ENCODE data around the gene CLEC9A.

The CLEC9A gene

DNA sequence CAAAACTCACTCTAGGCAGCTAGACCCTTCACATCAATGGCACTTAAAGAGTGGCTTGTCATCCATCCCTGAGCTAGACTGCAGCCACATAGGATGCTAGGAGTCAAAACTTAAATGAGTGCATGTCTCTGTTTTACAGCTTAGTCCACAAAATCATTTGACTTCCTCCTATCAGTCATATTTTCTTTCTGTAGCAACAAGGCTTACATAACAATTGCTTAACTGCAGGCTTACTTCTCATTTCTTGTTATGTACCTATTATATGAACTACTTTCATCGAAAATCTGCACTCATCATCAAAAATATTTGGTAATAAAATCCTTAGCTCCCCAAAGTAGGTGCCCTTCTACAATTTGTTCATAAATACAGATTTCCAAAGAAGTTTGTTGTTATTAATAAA is 38.2 kb downstream of the CLEC9A start:
- DNase-seq = no peak

DNA sequence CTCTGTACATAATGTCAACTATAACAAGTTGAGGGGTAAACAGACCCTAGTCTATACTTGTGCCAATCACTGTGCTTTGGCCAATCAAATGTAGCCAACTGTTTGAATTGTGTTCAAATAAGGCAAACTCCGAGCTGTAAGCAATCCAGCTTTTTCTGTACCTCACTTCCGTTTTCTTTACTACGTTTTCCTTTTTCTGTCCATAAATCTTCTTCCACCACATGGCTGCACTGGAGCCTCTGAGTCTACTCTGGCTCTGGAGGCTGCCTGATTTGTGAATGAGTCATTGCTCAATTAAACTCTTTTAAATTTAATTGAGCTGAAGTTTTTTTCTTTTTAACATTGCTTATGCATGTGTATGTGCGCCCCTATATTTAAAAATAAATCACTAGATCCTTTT is 38.6 kb downstream of the CLEC9A start:
- no peak for DNase-seq

DNA sequence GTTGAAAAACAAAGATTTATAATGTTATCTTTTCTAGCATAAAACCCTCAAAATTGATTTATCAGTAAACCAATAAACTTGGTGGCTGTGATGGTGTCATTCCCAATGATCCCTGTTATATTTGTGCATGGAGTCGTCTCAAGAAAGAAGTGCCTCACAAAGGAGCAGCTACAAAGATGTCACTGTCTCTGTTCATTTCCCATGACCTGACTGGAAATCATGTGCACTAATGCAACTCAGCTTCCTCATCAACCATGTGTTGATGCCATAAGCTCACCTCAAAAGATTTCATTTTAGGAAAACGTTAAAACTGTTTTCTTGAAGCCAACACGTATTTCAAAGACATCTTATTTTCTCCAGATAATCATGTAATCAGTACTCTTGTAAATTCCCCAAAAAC is 39.5 kb downstream of the CLEC9A start:
- no peak for DNase-seq

DNA sequence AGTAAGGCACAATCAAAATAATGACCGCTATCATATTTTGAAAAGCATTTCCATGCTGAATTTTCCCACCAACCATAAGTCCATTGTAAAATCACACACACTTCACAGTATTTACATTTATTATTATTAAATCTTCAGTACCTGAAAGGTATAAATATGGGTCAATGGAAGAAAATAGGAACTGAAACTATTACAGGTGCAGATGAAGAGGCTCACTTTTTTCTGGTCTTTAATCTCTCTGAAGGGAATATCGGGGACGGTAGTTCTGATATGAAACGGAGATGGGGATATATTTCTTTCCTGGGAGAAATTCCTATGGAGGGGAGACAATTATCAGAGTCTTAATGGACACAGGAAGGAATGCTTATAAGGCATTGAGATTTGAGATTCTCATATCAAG is 39.9 kb downstream of the CLEC9A start:
- no peak for DNase-seq

DNA sequence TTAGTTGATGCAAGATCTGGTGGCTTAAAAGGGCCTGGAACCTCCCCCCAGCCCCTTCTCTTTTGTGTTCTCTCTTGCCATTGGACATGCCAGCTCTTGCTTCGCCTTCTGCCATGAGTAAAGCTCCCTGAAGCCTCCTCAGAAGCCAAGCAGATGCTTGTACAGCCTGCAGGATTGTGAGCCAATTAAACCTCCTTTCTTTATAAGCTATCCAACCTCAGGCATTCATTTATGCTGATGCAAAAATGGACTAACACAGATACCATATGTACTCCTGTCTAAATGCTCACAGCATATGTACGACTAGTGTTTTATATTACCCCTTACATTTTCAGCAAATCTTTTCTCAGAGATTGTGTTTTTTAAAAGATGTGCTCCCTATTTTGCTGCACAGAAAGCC is 41.6 kb downstream of the CLEC9A start:
- no peak for DNase-seq

DNA sequence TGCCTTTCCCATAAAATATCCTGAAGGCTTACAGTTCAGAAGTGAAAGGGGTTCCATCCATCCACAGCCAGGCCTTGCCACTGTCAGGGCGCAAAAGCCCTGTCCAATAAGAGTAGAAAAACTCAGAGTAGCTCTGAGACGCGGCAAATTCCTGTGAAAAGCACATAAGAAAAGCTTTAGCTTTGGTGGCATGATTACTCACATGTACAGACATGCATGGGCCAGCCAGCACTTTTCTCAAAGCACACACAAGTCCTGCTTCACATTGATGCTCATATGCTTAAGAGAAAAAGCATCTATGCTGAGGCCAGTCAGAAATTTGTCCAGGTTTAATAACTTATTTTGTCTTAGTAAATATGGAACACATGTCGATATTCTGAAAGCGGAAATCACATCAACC is 42.8 kb downstream of the CLEC9A start:
- DNase-seq = no peak

DNA sequence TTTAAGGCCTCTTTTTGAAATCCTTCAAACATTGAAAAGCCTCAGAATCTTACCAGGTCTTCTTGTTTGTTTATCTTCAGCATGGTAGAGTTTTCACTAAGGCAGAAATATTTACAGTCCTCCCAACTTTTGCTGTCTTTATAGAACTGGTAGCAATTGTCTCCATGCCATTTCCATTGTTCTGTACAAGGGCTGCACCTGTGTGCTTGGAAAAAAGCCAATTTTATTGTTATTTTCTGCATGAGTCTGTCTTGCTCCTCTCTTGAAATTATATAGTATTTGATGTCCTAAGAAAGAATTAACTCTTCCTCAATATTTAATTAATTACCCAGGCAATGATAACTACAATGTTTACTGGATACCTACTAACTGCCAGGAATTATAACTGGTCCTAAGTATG is 45.0 kb downstream of the CLEC9A start:
- no peak for DNase-seq

DNA sequence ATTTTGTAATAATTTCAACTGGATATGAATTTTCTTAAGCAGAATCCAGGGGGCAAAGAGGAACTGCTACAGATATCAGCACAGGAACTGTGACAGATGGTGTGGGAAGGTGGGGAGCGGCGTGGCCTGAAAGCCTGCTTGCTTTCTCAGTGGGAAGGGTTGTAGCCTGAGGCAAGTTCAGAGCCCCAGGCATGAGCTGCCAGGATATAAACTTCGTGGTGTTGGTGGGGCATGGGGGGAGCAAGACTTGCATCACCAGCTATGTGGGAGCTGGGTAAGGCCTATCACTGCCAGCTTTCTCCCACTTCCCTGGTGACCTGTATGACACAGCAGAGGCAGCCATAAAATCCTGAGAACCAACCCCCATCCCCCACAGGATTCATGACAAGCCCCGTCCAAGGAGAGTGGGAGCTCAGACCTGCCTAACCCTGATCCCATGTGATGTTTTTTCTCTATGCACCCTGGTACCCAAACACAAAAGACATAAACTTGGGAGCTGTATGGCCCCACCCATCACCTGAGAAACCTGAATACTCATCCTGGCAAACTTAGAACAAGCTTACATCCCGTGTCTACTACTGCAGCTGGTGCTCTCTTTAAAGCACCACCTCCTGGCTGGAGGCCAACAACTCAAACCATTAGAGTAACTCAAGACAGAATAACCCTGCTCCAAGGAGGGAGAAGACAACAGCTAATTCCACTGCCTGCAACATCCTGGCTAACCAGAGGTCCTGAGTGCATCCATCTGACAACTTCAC is 51.8 kb downstream of the CLEC9A start:
- no peak for DNase-seq

DNA sequence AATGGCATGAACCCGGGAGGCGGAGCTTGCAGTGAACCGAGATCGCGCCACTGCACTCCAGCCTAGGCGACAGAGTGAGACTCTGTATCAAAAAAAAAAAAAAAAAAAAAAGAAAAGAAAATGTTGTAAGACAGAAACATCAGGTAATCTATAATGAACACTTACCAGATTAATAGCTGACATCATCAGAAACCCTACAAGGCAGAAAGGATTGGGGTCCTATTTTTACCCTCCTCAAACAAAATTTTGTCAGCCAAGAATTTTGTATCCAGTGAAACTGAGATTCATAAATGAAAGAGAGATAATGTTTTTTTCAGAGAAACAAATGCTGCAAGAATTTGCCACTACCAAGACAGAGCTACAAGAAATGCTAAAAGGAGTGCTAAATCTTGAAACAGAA is 54.3 kb downstream of the CLEC9A start:
- no peak for DNase-seq

DNA sequence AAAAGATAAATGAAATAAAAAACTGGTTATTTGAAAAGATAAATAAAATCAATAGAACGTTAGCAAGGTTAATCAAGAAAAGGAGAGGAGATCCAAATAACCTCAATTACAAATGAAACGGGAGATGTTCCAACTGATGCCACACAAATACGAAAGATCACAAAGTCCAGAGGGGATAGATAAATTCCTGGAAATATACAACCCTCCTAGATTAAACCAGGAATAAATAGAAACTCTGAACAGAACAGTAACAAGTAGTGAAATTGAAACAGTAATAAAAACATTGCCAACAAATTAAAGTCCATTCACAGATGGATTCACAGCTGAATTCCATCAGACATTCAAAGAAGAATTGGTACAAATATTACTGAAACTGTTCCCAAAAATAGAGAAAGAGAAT is 55.9 kb downstream of the CLEC9A start:
- no peak for DNase-seq

DNA sequence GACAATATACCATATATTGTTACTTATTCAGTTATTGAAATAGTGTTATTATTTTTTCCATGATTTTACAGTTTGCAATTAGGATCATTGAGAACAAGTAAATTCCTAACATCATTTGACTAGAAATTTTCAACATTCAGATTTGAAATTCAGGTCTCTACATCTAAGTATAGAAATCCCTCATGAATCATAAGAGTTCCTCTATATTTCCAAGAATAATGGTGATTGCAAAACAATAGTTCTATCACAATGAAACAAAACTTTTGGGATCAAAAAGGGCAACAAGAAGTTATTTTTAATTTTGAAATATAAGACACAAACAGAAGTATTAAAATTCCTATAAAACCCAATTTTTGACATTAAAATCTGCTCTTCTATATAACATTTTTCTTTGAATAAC is 57.5 kb downstream of the CLEC9A start:
- DNase-seq = no peak

DNA sequence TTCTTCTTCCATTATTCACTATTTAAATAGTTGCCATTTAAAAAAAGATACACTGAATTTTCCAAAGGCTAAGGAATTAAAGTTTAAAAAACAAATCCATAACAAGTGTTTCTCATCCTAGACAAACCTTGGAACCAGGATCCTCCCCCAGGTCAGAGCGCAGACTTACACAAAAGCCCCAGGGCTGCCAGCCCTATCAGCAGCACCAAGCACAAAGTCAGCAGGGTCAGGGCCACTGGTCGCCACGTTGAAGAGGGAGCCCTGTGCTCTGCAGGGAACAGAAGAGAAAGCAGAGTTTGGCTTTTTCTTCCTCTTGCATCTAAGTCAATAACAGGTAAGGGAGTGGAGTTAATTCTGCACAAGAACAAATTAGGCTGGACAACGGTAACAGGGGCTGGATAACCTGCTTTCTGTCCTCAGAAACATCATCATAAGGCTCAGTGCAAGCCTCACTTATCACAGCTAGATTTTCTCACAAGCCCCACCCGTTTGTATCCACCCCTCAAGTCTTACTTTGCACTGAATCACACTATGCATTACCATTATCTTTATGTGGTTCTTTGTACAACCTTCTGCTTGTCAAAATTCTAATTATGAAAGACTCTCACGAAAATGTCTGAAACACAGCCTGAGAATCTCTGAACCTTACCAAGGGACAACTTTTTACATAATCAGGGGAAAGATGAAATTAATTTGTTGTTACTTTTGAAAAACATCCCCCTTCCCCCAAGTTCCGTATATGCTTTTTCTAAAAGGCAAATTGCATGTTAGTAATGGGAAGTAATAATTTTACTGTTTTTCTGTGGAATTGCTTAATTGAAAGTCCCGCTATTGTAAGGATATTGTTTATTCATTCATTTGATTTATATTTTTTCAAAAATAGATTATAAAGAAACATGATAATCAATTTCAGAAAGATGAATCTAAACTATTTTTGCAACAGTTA is 58.7 kb downstream of the CLEC9A start:
- DNase-seq = no peak

DNA sequence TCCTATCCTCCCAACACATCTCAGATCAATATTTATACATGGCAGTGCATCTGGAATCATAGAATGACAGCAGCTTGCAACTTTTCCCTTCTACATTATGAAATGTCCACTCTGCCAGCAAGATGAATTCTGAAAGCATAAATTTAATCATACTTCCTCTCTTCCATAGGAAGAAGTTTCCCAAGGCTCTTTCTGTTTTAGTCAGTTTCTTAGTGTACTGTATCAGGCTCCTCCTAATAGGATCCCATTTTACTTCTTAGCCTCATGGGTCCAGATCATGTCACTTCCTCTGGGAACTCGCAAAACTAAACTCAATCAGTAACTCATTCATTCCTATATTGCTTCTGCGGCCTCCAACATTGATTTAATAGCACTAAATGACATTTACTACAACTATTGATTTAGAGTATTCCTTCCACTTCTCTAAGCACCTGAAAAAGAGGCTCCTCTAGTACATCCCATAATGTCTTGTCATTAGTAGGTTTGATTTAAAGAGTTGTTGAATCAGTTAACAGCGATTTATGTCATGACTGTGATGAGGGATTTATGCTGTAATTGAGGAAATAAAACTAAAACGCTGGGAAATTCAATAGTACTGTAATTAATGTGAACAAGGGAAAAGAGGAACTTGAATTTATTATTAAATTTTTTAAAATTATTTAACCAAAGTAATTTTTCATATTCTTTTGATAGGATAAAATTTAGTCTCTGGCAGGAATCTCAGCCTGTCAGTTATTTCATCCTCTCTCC is 64.3 kb downstream of the CLEC9A start:
- DNase-seq = no peak

DNA sequence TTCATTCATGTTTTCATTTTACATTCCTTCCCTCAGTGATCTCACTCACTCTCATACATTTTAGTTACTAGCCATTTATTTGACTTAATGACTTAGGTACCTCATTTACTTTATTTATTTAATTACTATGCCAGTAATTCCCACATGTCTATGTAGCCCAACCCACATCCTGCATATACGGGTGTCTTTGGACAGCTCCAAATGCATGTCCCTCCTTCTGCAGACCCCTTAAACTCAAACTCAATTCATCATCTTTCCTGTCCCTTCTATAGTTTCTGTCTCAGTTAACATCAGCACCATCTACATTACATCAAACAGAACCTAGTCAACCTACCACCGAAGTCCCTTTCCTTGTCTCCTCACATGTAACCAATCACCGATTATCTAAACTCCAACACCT is 65.5 kb downstream of the CLEC9A start:
- no peak for DNase-seq

DNA sequence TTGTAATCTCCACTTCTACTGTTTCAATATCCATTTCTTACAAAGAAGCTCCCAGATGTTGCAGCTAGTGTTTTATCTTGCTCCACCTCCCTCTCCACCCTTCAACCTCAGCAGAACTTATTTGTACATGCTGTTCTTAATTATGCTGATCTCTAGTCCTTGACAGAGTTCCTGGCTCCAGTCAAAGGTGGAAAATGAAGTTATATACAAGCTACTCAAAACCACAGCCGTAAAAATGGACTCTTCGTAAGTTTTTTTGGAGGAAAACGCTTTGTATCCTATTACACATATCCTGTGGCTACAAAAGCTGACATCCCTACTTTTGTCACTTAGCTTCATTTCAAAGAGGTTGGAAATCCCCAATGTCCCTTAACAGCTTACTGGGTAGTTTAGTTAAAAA is 67.0 kb downstream of the CLEC9A start:
- DNase-seq = no peak

DNA sequence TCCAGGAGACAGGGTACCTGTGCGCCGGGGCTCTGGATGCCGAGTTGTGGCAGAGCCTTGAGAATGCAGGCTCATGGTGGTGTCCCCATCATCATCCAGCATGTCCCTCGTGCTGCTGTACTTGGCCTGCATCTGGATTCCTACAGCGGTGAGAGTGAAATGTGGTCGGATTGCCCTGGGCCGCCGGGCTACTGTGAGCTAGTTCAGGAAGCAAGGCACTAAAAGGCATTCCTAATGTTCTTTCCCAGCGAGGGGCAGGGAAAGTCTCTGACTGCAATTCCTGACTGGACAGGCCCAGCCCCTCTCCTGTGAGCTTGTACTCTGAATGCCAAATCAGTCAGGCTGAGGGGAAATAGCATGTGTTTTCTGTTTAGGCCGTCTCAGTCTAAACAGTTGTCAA is 68.3 kb downstream of the CLEC9A start, which contains the start of gene CLEC1A:
TSS of gene CLEC1A (minus strand) at position 195 of the 400 bp plus-strand sequence. CDS start at position 132, 63 bp downstream.
- DNase-seq = no peak

DNA sequence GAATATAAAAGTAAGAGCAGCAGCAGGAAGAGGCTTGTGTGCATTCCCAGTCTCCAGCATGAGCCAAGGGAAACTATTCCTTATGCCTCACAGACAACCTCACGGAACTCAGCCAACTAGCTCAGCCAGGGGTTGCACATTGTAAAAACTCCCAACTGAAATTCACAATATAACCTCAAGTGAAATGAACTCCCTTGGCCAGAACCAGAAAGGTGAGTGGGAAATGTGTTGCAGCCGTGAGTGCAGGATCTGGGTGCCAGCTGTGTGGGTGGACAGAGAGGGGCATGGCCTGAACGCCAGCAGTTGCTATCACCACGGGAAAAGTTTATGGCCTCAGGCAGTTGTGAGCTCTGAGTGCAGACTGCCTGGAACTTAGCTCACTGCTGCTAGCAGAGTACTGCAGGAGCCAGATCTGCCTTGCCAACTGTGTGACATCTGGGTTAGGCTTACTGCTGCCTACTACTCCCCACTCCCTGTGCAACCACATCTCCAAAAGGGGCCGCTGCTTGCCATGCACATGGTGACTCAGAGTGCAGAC is 70.6 kb downstream of the CLEC9A start:
- no peak for DNase-seq

DNA sequence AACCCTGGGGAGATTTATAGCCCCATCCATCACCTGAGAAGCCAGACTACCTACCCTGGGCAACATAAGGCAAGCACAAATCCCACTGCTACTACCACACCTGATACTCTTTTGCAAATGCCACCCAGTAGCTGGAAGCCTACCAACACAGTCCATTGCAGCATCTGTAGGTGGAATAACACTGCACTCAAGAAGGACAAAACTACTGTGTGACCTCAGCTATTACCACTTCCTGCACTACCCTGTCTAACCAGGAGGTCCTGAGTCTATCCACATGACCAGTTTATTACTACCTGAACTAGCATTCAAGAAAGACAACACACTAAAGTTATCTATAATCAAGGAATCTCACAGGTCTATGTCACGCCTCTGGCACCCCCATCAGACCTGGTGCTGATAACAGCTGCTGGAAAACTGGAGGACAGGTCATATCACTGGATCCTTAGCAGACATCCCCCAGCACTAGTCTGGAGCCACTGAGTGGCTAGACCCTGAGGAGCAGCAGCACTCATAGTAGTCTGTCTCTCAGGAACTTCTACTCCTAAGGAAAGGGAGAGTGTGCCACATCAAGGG is 71.3 kb downstream of the CLEC9A start:
- no peak for DNase-seq

DNA sequence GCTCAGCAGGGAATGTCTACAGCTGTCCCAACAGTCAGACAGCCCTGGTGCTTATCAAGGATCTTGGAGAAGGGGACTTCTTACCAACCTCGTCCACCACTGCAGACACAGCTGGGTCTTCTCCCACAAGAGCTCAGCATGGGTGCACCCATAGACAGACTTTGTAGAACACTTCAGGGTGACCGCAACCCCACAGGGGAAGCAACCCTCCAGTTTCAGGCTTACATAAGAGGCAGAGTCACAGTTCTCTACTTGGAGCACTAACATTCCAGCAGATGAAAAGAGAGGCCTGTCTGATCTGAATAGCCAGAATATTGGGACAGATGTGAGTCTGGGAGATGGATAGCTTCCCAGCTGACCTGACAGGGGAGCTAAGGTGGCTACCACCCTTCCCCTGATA is 71.8 kb downstream of the CLEC9A start:
- DNase-seq = no peak

DNA sequence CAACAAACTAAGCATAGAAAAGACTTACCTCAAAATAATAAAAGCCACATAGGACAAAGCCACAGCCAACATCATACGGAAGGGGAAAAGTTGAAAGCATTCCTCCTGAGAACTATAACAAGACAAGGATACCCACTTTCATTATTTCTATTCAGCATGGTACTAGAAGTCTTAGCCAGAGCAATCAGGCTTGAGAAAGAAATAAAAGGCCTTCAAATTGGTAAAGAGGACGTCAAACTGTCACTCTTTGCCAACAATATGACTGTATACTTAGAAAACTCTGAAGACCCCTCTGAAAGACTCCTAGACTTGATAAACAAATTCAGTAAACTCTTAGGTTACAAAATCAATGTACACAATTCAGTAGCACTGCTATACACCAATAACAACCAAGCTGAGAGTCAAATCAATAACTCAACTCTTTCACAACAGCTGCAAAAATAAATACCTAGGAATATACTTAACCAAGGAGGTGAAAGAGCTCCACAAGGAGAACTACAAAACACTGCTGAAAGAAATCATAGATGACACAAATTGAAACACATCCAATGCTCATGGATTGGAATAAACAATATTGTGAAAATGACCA is 79.9 kb downstream of the CLEC9A start:
- no peak for DNase-seq

DNA sequence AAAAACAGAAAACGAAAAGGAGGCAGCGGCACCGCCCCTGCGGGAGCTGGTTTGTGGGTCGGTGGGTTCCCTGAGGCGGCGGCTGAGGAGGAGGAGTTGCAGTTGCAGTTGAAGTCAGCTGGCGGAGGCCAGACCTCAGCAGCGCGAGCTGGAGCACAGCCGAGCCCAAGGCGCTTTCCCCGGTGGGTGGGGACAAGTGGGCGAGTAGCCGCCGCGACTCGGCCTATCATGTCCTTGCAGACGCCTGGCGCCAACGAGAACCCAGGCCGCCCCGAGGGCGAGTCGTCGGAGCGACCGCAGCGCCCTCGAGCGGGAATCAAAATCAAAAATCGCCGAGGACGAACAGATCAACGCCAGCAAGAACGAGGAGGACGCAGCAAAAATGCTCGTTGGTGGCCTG is 81.0 kb downstream of the CLEC9A start:
- DNase-seq = no peak

DNA sequence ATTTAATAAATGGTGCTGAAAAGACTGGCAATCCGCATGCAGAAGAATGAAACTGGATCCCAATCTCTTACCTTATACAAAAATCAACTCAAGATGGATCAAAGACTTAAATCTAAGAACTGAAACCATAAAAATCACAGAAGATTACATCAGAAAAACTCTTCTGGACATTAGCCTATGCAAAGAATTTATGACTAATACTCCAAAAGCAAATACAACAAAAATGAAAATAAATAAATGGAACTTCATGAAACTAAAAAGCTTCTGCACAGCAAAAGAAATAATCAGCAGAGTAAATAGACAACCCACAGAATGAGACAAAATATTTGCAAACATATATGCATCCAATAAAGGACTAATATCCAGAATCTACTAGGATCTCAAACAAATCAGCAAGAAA is 82.6 kb downstream of the CLEC9A start:
- DNase-seq = no peak
